Spinal cord (tissue), 10 donors: ENCODE results near the gene AFAP1. TPM values are rescaled to one million over a fixed set of nuclear protein-coding genes. Genes with fewer than 3 reads are reported as not detected.

Source experiments
- DNase-seq, 6 donors: peaks; one replicate each; pipeline versions ENCODE4 v3.0.0 to v3.0.0-alpha.2; 2013 to 2015; ENCODE audit warnings: low spot score in 6 of 6, low read depth in 4 of 6
- H3K27ac ChIP-seq: one replicate; pipeline ENCODE4 v1.5.1; 2013; ENCODE audit warnings: low read depth, low read length, control low read depth
- H3K27me3 ChIP-seq: one replicate; pipeline ENCODE4 v1.6.1; 2013; ENCODE audit warnings: low read length; ENCODE audit not compliant: control insufficient read depth, insufficient read depth
- H3K36me3 ChIP-seq: one replicate; pipeline ENCODE4 v1.6.1; 2013; ENCODE audit warnings: low read length; ENCODE audit not compliant: control insufficient read depth, insufficient read depth
- H3K4me1 ChIP-seq: one replicate; pipeline ENCODE4 v1.6.1; 2013; ENCODE audit warnings: low read length; ENCODE audit not compliant: control insufficient read depth, insufficient read depth
- H3K4me3 ChIP-seq: one replicate; pipeline ENCODE4 v1.5.1; 2013; ENCODE audit warnings: low read depth, low read length, control low read depth
- H3K9me3 ChIP-seq: one replicate; pipeline ENCODE4 v1.6.1; 2013; ENCODE audit warnings: low read length; ENCODE audit not compliant: control insufficient read depth, insufficient read depth
- WGBS: methylation state at CpG from one replicate; pipeline ENCODE4 v1.1.5; 2013; ENCODE audit warnings: missing lambda C conversion rate; ENCODE audit not compliant: insufficient coverage; 5-methylcytosine and 5-hydroxymethylcytosine counted together
- polyA plus RNA-seq, 2 donors: library from polyadenylated mRNA; unstranded; fragments of 120-200 nt; gene quantifications; one replicate each; pipeline ENCODE4 v1.2.1, GENCODE V29; 2013; ENCODE audit not compliant: insufficient read length in 2 of 2
- total RNA-seq, 2 donors: library from RNA; depleted of rRNA in 1 of 2; stranded (reverse); fragments of 120-200 nt in 1 of 2; fragments of >200 nt in 1 of 2; gene quantifications; one replicate each; pipeline versions ENCODE4 v1.2.3 to v1.2.4, GENCODE V29; 2013 to 2014
- donor health status: healthy.

AFAP1 gene
- total and polyA plus RNA-seq, 4 donors, result 34.8 to 42.0 (median 36.3) TPM

- Histone ChIP-seq H3K27ac (no peak overlapping the region), H3K27me3 (no peaks in the 10 kb centered on the region), H3K36me3 (peaks cover 68% of the 10 kb centered on the region), H3K4me1 (no peaks in the 10 kb centered on the region), H3K4me3 (no peak overlapping the region), H3K9me3 (no peaks in the 10 kb centered on the region)
- DNase-seq, result no peak
- 55% methylated on average over 2 of the region's 4 CpGs for WGBS
Measured at GRCh38 chr4:7731437-7731836, 208.2 kb downstream of the AFAP1 start.

- DNase-seq, result no peak
- peaks cover 55% of the 10 kb centered on the region for H3K36me3 ChIP-seq
- no peak overlapping the region for H3K27ac ChIP-seq
- WGBS, result 78% methylated on average over 1 of the region's 1 CpG
- no peak overlapping the region for H3K4me3 ChIP-seq
- H3K9me3 ChIP-seq, result no peaks in the 10 kb centered on the region
- no peaks in the 10 kb centered on the region for H3K27me3 ChIP-seq
- no peaks in the 10 kb centered on the region for H3K4me1 ChIP-seq
Measured at GRCh38 chr4:7727749-7728148, 211.9 kb downstream of the AFAP1 start.

DNA sequence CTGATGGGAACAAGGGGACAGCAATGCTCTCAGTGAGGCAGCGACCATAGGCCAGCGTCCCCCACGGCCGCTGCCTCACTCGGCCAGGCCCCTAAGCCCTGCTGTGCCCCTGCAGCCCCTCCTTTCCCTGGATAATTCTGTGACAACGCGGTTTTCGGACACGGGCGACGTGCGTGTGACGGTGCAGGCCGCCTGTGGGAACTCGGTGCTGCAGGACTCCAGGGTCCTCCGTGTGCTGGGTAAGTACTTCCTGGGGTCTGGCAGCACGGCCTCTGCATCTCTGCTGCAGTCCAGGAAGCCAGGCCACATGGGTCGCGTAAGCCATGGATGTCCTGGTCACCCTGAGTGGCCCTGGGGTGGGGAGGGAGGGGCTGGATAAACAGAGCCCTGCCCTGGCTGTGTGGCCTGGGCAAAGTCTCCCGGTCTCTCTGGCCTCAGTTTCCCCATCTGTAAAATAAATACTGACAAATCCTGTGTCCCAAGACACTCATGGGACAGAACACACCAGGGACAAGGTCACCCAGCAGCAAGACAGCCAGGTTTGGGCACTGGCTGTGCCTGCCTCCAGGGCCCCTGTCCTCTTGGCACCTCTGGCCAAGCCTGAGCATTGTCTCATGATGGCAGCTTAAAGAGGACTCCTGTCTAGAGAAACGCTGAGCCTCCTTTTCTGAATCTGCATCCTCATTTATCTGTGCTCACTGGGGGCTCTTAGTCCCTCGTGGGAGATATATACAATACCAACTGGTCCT lies 212.8 kb downstream of the AFAP1 start:
- WGBS, result 89% methylated on average over 20 of the region's 22 CpGs
- no peak for DNase-seq
- Histone ChIP-seq H3K4me3 (no peak overlapping the region), H3K27me3 (no peaks in the 10 kb centered on the region), H3K36me3 (peaks cover 47% of the 10 kb centered on the region), H3K4me1 (no peaks in the 10 kb centered on the region), H3K27ac (no peak overlapping the region), H3K9me3 (no peaks in the 10 kb centered on the region)

GRCh38 chr4:7725951-7726350 lies 213.7 kb downstream of the AFAP1 start:
- Histone ChIP-seq H3K4me3 (no peak overlapping the region), H3K36me3 (peaks cover 47% of the 10 kb centered on the region), H3K4me1 (no peaks in the 10 kb centered on the region), H3K27ac (no peak overlapping the region), H3K9me3 (no peaks in the 10 kb centered on the region), H3K27me3 (no peaks in the 10 kb centered on the region)
- WGBS, result 95% methylated on average over 9 of the region's 9 CpGs
- DNase-seq, result no peak

DNA sequence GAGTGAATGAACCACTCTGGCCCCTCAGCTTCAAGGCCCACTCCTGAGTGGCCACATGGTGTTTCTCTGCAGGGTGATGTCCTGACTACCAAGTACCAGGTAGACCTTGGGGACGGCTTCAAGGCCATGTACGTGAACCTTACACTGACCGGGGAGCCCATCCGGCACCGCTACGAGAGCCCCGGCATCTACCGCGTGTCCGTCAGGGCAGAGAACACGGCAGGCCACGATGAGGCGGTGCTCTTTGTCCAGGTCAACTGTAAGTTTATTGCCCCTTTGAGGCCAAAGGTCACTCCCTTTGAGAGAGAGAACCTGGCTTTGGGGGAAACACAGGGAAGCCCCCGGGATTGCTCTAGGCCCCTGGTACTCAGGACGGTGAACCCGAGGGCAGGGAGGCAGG lies 216.0 kb downstream of the AFAP1 start:
- Histone ChIP-seq H3K4me1 (peaks cover 10% of the 10 kb centered on the region), H3K4me3 (no peak overlapping the region), H3K36me3 (peaks cover 40% of the 10 kb centered on the region), H3K9me3 (no peaks in the 10 kb centered on the region), H3K27me3 (no peaks in the 10 kb centered on the region), H3K27ac (no peak overlapping the region)
- 97% methylated on average over 16 of the region's 16 CpGs for WGBS
- no peak for DNase-seq

- DNase-seq, result no peak
- no peaks in the 10 kb centered on the region for H3K9me3 ChIP-seq
- peaks cover 10% of the 10 kb centered on the region for H3K4me1 ChIP-seq
- H3K27me3 ChIP-seq, result no peaks in the 10 kb centered on the region
- peaks cover 36% of the 10 kb centered on the region for H3K36me3 ChIP-seq
- H3K27ac ChIP-seq, result no peak overlapping the region
- no peak overlapping the region for H3K4me3 ChIP-seq
- WGBS, result 75% methylated on average over 8 of the region's 22 CpGs
Measured at GRCh38 chr4:7722766-7723387, 216.8 kb downstream of the AFAP1 start.

GRCh38 chr4:7721984-7722551 lies 217.6 kb downstream of the AFAP1 start:
- peaks cover 38% of the 10 kb centered on the region for H3K36me3 ChIP-seq
- WGBS, result 83% methylated on average over 13 of the region's 13 CpGs
- H3K4me3 ChIP-seq, result no peak overlapping the region
- no peak overlapping the region for H3K27ac ChIP-seq
- H3K4me1 ChIP-seq, result peaks cover 10% of the 10 kb centered on the region
- H3K27me3 ChIP-seq, result no peaks in the 10 kb centered on the region
- DNase-seq, result no peak
- no peaks in the 10 kb centered on the region for H3K9me3 ChIP-seq

- Histone ChIP-seq H3K27ac (no peak overlapping the region), H3K4me1 (peaks cover 10% of the 10 kb centered on the region), H3K9me3 (no peaks in the 10 kb centered on the region), H3K36me3 (peaks cover 26% of the 10 kb centered on the region), H3K4me3 (no peak overlapping the region), H3K27me3 (no peaks in the 10 kb centered on the region)
- peak in 5 of 6 donors; percentile 40 to 93 (median 59) for DNase-seq
- 26% methylated on average over 26 of the region's 33 CpGs for WGBS
Measured at GRCh38 chr4:7719354-7720174, 220.1 kb downstream of the AFAP1 start.

DNA sequence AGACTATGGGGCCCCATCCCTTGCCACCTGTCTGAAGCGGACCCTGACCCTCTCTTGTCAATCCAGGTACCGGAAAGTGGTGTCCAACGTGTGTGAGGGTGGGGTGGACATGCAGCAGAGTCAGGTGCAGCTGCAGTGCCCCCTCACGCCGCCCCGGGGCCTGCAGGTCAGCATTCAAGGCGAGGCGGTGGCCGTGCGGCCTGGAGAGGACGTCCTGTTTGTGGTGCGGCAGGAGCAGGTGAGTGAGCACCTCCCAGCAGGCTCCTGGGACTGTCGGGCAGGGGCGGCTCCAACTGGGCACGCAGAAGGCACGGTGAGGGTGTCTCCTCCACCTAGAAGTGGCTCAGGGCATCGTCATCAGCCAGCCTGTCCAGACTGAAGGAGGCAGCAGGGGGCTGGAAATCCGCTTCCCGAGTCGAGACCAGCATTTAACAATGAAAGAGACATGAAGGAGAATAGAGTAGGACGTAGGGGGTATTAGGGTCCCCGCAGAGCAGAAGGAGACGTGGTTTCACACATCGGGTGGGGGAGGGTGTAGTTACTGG lies 221.6 kb downstream of the AFAP1 start:
- DNase-seq, result no peak
- H3K36me3 ChIP-seq, result peaks cover 32% of the 10 kb centered on the region
- H3K4me1 ChIP-seq, result peaks cover 10% of the 10 kb centered on the region
- no peak overlapping the region for H3K27ac ChIP-seq
- H3K9me3 ChIP-seq, result no peaks in the 10 kb centered on the region
- WGBS, result 71% methylated on average over 22 of the region's 24 CpGs
- H3K27me3 ChIP-seq, result no peaks in the 10 kb centered on the region
- H3K4me3 ChIP-seq, result no peak overlapping the region
